GM20000 (cell line): ENCODE measurements around the gene DST.

Source experiments
- DNase-seq: peaks from one replicate; pipeline ENCODE4 v3.0.0; 2012; ENCODE audit warnings: low spot score
- TF ChIP-seq, protein P1 (sequence below): IDR thresholded peaks from 2 replicates; pipeline ENCODE4 v1.5.1; 2012; ENCODE audit warnings: mild to moderate bottlenecking, control low read depth; ENCODE audit errors: extremely low read depth, missing control alignments

The DST gene

DNA sequence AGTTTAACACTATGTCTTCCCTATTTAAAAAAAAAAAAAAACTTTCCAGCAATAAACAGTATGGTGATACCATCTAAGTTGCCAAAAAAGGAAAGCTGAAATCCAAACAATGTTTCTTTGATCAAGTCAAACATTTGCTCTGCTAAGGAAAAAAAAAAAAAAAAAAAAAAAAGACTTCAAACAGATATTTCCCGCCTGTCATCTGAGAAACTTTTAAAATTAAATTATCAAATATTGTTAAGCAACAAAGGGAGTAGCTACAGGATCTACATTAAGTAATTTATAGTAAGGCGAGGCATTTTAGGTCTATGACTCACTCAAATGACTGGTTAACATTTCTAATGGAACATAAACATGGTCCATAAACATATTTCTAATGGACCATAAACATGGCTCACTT is 121.2 kb downstream of the DST start:
- TF ChIP-seq, protein P1, sequence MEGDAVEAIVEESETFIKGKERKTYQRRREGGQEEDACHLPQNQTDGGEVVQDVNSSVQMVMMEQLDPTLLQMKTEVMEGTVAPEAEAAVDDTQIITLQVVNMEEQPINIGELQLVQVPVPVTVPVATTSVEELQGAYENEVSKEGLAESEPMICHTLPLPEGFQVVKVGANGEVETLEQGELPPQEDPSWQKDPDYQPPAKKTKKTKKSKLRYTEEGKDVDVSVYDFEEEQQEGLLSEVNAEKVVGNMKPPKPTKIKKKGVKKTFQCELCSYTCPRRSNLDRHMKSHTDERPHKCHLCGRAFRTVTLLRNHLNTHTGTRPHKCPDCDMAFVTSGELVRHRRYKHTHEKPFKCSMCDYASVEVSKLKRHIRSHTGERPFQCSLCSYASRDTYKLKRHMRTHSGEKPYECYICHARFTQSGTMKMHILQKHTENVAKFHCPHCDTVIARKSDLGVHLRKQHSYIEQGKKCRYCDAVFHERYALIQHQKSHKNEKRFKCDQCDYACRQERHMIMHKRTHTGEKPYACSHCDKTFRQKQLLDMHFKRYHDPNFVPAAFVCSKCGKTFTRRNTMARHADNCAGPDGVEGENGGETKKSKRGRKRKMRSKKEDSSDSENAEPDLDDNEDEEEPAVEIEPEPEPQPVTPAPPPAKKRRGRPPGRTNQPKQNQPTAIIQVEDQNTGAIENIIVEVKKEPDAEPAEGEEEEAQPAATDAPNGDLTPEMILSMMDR = no peak
- DNase-seq = no peak

DNA sequence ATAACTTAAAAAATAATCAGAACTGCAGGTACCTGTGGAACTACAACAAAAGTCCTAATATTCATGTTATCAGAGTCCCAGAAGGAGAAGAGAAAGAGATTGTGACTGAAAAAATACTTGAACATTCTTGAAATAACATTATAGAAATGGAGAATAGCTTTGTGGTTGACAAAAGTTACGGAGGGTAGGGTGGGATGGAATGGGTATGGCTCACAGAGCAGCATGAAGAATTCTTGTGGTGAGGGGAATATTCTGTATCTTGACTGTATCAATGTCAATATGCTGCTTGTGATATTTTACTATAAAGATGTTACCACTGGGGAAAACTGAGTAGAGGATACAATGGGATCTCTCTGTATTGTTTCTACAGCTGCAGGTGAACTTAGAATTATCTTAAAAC is 122.5 kb downstream of the DST start:
- TF ChIP-seq, protein P1 = no peak
- DNase-seq = no peak

DNA sequence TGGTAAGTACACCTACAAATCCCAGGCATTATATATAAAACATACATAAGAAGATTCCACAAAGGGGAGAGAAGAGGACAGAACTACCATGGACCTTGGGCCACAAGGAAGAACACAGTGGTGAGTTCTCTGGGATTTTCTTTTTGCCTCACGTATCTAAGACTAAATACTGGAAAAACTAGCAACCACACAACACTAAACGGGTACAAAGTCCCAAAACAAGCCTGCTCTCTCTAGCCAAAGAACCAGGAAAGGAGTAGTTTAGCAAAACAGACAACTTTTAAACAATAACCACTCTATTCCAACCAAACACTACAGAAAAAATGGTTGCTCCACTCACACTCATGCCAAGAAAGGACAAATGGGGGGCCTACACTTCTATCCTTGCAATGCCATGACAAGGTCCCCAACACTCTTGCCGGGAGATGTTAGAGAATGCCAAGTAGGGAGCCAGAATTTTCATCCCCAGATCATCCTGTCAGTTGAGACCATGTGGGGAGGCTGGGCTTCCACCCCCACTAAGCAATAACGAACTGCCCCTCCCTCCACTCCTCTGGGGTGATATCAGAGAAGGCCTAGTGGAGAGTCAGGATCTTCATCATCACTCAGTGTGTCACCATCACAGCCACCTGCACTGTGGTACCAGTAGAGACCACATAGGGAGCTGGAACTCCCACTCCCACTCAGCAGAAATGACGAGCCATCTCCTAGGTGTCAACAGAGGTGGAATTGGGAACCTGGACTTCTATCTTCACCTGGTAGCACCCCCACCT is 123.5 kb downstream of the DST start:
- TF ChIP-seq, protein P1 = no peak
- DNase-seq = no peak

DNA sequence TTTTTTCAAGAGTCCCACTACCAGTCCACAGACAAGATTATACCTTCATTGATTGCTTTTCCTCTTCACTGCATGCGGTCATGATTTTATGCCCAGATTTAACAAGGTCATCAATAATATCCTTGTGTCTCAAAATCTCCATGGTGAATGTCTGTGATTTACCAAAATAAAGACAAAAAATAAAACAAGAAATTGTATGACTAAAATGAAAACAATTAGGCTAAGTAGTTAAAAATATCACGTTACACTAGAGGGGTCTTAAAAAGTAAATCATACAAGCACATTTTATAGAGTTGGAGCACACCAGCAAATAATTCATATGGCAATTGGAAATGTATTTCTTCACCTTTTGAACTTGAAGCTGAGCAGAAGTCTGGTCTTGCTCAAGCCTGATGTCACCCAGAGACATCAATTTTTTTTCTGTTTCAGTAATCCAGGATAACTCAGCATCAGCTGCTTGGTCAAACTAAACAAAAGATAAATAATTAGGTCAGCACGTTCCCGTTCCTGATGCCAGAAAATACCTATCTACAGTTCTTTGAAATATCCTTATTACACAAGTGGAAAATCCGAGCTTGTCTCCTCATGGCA is 125.4 kb downstream of the DST start:
- DNase-seq = no peak
- TF ChIP-seq, protein P1 = no peak

DNA sequence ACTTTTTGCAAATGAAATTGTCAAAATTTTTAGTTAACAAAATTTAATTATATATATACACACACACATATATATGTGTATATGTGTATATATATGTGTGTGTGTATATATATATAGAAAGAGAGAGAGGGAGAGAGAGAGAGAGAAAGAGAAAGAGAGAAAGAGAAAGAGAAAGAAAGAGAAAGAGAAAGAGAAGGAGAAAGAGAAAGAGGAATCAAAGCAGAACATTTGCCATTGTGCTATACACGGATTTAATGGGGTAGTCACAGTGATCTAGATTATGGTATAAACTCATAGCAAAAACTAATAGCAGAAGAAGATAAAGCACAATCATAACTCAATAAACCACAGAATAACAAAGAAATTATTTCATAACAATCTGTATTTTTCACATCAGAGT is 126.7 kb downstream of the DST start:
- TF ChIP-seq, protein P1 = no peak
- DNase-seq = no peak

DNA sequence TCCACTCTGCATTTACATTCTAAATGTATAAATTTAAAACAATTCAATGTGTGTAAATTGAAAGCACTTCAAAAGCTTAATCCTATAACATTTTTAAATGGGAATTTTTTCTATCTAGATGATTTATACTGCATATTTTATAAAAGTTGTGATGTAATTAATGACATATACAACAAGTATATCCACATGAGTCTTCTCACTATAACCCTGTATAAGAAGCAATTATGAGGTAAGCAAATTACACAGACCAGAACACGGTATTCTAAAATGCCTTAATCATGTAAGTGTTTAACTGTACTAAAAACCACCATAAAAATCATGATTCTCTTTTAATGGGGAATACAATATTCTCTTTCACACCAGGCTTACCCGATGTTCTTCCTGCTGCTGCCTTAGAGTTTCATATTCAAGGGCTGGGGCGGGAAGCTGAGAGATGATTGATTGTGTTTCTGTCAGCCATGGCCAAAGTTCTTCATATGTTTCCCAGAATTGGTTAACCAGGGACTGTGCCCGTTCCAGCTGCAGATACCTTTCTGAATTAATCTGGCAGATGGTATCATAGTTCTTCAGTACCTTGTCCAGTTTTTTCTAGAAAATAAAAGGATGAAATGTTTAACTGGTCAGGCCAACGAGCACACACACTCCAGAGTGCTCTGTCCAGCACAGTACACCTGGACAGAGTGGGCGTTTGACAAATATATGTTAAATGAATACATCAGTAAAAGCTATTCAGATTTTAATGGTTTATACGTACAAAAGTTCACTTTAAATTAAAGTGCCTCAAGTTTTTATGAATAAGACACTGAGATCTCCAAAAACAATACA is 127.4 kb downstream of the DST start:
- TF ChIP-seq, protein P1 = no peak
- no peak for DNase-seq

DNA sequence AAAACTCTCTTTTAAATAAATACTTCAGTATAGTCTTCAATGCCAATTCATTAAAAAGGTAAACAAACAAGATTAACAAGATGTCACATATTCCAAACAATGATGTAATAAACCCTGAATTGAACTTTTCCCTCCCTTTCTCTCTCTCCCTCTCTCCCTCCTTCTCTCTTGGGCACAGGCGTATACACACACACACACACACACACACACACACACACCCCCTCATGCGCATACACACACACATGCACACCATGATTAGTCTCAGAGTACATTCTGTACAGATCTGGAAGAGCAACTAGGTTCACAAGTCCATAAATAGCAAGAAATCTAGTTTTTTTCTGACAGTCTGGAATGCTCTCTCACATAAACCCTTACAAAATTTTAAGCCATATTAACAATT is 128.3 kb downstream of the DST start:
- DNase-seq = no peak
- TF ChIP-seq, protein P1 = no peak
